GM18873 (cell line): ENCODE measurements around the gene EVI5.
"Not testable (repeated sequence)": the region's sequence is repeated elsewhere in the genome, so short reads cannot be mapped to it uniquely, and the experiment has no call there.

ENCODE experiments used
- ATAC-seq: cut with Tn5 transposase; IDR thresholded peaks from one replicate; pipeline ENCODE4 v1.9.1; 2021; ENCODE audit warnings: mild to moderate bottlenecking, moderate library complexity, moderate number of reproducible peaks; ENCODE audit not compliant: unreplicated experiment, low FRiP score

The EVI5 gene

DNA sequence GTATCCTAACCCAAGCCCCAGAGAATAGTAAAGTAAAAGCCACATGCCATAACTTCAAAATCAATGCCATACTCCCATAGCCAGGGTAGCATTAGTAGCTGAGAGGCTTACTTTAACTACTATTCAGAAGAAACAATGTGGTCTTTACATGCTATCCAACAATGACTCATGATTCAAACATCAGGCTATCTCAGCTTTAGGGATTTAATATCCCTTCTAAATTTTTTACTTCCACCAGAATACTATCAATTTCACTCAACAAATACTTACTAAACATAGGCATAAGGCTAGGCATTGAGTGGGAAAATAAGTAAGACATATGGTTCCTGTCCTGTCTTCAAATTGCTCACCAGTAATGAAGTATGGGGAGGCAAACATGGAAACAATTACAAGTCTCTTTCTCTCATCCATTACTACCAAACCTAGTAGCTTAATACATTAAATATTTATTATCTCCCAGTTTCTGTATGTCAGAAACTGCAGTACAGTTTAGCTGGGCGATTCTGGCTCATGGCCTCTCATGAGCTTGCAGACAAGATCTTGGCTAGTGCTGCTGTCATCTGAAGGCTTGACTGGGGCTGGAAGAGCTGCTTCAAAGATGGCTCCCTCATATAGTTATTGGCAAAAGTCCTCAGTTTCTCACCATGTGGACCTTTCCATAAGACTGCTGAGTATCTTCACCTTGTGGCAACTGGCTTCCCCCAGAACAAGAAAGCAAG is 30.7 kb downstream of the EVI5 start:
- ATAC-seq = no peak

DNA sequence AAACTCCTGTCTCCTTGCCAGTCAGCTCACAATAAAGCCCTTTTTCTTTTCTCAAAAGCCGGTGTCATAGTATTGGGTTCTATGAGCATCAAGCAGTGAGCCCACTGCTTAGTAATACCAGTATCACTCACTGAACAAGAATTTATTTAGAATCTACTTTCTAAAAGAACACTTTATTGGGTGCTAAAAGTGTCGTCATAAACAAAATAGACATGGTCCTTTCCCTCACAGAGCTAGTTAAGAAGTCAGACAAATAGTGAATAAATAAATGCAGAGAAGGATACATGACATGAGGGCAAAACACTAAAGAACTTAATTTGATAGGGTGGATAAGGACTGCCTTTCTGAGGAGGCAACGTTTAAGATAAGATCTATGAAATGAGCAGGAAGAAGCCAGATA is 32.2 kb downstream of the EVI5 start:
- ATAC-seq = no peak

DNA sequence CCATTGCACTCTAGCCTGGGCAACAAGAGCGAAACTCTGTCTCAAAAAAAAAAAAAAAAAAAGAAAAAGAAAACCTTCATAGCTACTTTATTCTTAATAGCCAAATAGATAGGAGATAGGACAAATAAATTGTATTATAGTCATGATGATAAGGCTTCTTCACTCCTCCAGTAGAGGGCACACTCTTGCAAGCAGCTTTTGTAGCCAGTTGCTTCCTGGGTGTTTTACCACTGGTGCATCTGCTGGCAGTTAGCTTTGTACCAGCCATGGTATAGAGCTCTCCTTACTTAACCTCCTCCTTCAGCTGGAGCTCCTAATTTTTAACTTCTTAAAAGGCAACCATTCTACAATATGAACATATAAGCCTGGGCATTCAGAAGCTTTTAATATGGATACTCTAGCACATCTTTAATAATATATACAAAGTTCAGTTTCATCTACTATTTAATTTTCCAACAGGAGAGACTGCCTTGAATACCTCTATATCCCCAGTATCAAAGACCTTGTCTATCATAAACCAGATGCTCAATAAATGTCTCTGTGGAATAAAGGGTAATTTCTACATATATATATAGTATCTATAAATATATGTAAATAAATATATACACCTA is 35.8 kb downstream of the EVI5 start:
- ATAC-seq = no peak

DNA sequence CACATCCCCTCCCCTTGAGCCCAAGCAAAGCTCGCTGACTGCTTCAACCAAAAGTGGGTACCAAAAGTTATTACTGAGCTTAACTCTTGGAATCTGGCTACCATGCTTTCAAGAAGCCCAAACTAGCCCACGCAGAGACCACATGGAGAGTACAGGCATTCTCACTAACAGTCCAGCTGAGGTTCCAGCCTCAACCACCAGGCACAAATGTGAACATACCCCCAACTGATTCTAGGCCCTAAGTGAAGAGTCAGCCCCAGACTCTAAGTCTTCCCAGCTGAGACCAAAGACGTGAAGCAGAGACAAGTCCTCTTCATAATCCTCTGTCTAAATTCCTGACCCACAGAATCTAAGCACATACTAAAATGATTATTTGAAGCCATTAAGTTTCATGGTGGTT is 36.8 kb downstream of the EVI5 start:
- ATAC-seq = no peak

DNA sequence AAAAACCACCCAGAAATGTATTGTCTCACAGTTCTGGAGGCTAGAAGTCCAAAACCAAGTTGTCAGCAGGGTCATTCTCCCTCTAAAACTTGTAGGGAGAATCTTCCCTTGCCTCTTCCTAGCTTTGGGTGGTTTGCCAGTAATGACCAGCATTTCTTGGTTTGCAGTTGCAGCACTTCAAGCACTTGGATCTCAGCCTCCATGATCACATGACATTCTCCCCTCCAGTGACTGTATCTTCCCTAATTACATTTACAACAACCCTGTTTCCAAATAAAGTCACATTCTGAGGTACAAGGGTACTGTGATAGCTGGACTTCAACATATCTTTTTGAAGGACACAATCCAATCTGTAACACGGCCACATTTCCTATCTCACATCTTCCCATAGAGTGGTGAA is 37.2 kb downstream of the EVI5 start:
- no peak for ATAC-seq

DNA sequence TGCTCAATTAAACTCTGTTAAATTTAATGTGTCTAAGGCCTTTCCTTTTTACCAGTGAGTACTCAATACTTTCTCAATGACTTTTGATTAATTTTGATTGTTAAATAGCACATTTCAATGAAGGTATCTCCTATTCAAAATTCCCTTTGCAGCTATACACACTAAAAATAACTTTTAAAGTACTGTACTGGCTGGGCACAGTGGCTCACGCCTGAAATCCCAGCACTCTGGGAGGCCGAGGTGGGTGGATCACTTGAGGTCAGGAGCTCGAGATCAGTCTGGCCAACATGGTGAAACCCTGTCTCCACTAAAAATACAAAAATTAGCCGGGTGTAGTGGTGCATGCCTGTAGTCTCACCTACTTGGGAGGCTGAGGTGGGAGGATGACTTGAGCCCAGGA is 38.7 kb downstream of the EVI5 start:
- ATAC-seq = not testable (repeated sequence)

DNA sequence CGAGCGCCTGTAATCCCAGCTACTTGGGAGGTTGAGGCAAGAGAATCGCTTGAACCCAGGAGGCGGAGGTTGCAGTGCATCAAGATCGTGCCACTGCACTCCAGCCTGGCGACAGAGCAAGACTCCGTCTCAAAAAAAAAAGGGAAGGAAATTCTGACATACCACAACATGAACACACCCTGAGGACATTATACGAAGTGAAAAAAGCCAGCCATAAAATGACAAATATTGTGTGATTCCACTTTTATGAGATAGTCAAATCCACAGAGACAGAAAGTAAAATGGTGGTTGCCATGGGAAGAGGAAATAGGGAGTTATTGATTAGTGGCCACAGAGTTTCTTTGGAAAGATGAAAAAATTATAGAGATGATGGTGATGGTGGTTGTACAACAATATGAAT is 41.7 kb downstream of the EVI5 start:
- ATAC-seq = no peak

DNA sequence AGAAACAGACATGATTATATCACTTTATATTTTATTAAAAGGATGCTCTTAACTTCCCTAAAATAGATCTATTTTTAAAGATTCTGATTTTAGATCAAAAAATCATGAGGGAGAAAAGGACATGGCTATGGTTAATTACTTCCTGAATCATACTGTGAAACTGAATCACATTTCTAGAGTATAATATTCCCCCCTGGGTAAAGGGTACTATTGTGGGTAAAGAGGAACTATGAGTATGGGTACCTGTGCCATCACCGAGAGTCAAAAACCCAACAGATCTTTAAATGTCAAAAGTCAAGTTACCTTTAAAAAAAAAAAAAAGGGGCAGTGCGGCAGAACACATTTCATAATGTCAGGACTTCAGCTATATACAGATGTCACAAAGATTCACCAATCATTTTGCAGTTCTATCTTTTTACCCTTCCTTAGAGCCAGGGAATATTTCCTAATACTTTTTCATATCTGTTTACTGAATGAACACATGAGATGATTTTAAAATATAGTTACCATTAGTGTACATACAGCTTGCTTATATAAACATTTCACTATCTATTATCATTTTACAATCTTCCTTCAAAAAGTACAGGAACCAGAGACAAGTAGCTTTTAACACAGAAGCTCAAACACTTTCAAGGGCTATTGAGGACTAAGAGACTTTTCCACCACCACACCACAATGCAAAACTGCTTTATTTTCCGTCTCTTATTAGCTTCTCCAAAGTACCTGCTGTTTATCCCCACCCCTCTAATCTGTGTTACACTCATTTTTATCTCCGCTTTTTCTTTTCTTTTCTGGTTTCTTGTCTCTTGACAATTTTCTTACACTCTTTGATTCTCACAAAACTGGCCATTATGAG is 45.0 kb downstream of the EVI5 start:
- no peak for ATAC-seq

DNA sequence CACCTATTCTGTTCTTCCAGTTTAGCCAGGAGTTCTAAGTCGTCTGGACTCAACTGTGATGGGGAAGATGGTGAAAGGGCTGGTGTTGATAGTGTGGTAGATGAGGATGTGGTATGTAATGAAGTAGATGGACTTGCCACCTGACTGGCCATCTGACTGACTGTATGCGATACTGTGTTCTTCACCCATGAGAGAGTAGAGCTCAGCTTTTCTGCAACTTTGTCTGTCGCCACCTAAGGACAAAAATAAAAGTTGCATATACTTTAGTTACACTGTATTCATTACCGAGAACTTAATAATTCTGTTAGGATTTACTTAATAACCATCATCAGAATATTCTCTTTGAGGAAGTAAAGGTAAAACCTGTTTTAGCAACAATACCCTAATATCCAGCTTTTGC is 48.5 kb downstream of the EVI5 start:
- ATAC-seq = no peak

DNA sequence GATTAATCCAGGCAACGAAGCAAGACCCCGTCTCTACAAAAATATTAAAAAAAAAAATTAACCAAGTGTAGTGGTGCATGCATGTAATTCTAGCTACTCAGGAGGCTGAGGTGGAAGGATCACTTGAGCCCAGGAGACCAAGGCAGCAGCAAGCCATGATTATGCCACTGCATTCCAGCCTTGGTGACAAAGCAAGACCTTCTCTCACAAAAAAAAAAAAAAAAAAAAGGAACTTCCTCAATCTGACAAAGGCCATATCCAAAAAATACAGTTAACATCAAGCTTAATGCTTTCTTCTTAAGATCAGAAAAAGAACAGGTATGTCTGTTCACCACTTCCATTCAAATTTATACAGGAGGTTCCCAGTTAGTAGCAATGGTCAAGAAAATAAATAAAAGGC is 54.4 kb downstream of the EVI5 start:
- no peak for ATAC-seq

DNA sequence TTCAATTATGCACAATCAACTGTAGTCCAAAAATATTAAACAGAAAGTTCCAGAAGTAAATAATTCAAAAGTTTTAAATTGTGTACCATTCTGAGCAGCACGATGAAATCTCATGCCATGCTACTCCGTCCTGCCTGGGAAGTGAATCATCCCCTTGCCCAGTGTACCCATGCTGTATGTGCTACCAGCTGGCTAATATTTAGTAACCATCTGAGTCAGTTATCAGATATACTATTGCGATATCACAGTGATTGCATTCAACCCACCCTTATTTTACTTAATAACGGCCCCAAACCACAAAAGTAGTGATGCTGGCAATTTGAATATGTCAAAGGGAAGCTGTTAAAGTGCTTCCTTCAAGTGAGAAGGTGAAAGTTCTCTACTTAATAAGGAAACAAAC is 56.2 kb downstream of the EVI5 start:
- no peak for ATAC-seq

DNA sequence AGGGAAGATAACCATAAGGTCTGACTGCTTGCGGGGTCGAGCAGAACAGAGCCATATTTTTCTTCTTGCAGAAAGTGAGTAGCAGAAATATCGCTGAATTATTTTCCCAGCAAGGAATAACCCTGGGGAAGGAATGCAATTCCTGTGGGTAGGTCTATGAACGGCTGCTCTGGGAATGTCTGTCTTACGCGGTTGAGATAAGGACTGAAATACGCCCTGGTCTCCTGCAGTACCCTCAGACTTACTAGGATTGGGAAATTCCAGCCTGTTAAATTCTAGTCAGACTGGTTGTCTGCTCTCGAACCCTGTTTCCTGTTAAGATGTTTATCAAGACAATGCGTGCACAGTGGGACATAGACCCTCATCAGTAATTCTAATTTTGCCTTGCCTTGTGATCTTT is 61.2 kb downstream of the EVI5 start:
- ATAC-seq = not testable (repeated sequence)

DNA sequence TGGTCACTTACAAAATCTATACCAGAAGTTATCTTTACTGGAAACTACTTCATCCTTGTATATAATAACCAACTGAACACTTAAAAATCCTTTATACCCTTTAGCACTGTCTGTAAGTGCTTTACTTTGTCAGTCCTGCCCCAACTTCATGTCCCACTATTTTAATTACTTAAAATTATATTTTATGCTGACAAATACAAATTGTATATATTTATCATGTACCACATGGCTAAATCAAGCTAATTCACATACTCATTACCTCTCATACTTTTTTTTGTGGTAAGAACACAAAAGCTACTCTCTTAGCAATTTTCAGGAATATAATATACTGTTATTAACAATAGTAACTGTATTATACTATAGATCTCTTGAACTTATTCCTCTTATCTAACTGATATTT is 63.0 kb downstream of the EVI5 start:
- ATAC-seq = no peak

DNA sequence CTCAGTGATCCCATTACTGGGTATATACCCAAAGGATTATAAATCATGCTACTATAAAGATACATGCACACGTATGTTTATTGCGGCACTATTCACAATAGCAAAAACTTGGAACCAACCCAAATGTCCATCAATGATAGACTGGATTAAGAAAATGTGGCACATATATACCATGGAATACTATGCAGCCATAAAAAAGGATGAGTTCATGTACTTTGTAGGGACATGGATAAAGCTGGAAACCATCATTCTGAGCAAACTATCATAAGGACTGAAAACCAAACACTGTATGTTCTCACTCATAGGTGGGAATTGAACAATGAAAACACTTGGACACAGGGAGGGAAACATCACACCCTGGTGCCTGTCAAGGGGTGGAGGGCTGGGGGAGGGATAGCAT is 63.8 kb downstream of the EVI5 start:
- not testable (repeated sequence) for ATAC-seq

DNA sequence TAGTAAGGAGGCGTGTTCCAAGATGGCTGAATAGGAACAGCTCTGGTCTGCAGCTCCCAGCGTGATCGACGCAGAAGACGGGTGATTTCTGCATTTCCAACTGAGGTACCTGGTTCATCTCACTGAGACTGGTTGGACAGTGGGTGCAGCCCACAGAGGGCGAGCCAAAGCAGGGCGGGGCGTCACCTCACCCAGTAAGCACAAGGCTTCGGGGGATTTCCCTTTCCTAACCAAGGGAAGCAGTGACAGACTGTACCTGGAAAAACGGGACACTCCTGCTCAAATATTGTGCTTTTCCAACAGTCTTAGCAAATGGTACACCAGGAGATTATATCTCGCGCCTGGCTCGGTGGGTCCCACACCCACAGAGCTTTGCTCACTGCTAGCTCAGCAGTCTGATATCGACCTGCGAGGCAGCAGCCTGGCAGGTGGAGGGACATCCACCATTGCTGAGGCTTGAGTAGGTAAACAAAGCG is 69.4 kb downstream of the EVI5 start:
- not testable (repeated sequence) for ATAC-seq

DNA sequence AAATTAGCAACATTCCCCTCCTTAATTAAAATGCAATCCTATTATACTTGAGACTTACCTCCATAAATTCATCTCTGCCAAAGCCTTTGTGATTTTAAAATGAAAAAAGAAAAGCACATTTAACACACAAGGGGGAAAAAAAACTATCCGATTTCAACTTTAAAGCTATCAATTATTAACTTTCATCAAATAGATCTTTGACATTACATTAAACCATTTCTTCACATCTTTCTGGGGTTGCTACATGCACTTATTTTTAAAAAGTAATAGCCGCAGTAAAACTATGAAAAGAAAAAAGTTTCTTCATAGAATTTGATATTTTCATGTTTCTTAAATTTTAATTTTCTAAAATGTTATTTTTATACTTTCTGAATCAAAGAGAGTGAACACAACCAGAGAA is 71.0 kb downstream of the EVI5 start:
- no peak for ATAC-seq

DNA sequence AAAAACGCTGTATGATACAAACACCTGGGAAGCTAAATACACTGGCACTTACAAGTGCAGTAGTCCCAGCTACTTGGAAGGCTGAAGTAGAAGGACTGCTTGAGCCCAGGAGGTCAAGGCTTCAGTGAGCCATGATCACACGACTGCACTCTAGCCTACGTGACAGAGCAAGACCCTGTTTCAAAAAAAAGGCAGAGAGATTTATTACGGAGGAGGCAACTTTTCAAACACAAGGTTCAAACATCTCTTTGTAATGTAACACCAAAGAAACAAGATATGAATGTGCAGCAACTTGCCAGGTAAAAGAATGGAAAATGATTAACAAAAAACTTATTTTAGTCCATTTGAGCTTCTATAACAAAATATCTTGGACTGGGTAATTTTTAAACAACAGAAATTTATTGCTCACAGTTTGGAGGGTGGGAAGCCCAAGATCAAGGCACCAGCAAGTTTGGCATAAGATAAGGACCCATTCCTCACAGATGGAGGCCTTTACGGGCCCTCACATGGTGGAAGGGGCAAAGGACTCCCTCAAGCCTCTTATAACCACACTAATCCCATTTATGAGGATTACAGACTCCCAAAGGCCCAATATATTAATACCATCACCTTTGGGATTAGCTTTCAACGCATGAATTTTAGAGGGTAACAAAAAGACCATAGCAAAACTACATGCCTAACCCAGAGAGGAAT is 73.3 kb downstream of the EVI5 start:
- no peak for ATAC-seq

DNA sequence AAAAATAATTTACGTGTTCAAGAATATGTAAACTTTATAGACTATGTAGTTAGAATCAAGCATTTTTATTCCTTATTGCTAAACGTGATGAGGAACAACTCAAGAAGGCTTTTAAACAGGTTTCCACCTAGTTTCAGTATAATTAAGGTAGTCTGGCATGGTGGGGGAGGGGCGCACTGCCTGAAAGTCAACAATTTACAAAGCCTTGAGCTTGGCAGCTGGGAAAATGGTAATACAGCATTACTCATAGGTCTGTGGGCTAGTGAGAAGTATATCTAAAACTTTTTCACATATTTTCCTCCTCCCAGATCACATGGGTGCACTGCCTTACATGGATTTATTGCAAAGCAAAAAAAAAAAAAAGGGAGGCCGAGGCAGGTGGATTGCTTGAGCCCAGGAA is 75.2 kb downstream of the EVI5 start:
- ATAC-seq = no peak

DNA sequence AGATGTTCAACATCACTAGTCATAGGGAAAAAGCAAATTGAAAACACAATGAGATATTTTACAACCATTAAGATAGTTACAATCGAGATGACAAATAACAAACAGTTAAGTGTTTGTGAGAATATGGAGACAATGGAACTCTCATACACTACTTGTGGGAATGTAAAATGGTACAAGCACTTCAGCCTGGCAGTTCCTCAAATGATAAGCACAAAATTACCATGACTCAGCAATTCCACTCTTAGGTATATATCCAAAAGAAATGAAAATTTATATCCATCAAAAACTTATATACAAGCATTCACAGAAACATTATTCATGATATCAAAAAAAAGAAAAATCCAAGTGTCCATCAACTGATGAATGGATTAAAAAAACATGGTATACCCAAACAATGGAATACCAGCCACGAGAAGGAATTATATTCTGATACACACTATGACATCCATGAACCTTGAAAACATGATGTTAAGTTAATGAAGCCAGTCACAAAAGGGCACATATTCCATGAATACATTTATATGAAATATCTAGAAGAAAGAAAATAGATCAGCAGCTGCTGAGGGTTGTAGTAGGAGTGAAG is 76.4 kb downstream of the EVI5 start:
- ATAC-seq = no peak

DNA sequence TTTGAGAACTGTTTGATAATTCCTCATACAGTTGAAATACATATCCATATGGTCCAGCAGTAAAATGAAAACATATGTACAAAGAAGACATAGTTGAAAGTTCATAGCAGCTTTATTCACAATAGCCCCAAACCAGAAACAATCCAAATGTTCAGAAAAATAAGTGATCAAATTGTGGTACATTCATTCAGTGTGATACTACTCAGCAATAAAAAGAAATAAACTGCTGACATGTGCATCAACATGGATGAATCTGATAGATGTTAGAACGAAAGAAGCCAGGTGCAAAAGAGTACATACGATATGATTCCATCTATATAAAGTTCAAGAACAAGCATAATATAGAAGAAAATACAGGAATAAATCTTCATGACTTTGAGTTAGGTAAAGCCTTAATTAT is 77.2 kb downstream of the EVI5 start:
- ATAC-seq = no peak

DNA sequence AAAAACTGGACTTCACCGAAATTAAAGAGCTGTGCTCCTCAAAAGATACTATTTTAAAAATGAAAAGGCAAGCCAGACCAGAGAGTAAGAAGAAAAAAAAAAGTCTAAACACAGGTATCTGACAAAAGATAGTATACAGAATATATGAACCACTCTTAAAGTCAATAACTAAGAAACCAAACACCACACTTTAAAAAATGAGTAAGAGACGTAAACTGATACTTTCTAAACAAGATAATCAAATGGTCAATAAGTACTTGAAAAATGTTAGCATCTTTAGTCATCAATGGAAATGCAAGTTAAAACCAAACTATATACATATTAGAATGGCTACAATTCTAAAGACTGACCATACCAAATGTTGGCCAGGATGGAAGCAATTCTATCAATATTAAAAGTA is 77.6 kb downstream of the EVI5 start:
- ATAC-seq = no peak
